Chondrocyte (in vitro differentiated cells): Measurements from ENCODE around the gene SFXN5. TPM values are rescaled to one million over a fixed set of nuclear protein-coding genes. Genes with fewer than 3 reads are reported as not detected.

Source experiments
- DNase-seq: peaks from one replicate; pipeline ENCODE4 v3.0.0; 2021; ENCODE audit warnings: mixed read lengths, low spot score
- H3K27ac Mint-ChIP-seq: one replicate; pipeline ENCODE4 v1.8.0; 2021; ENCODE audit warnings: mild to moderate bottlenecking, moderate library complexity, mixed read lengths; ENCODE audit not compliant: unreplicated experiment
- H3K27me3 Mint-ChIP-seq: 2 replicates; pipeline ENCODE4 v1.8.0; 2021; ENCODE audit warnings: low read depth, mixed read lengths
- H3K36me3 Mint-ChIP-seq: 2 replicates; pipeline ENCODE4 v1.8.0; 2021; ENCODE audit warnings: low read depth, mixed read lengths
- H3K4me1 Mint-ChIP-seq: 2 replicates; pipeline ENCODE4 v1.8.0; 2021; ENCODE audit warnings: low read depth, mild to moderate bottlenecking, mixed read lengths
- H3K4me3 Mint-ChIP-seq: one replicate; pipeline ENCODE4 v1.8.0; 2021; ENCODE audit warnings: mild to moderate bottlenecking, moderate library complexity, mixed read lengths; ENCODE audit not compliant: unreplicated experiment
- H3K9me3 Mint-ChIP-seq: 2 replicates; pipeline ENCODE4 v1.8.0; 2021; ENCODE audit warnings: low read depth, mixed read lengths
- CTCF ChIP-seq: fragments of 200-600 bp; sonication (generic); IDR thresholded peaks from 2 replicates; pipeline ENCODE4 v1.5.0; 2021; ENCODE audit warnings: antibody characterized with exemption, mild to moderate bottlenecking, moderate library complexity
- total RNA-seq: library from RNA; stranded (reverse); gene quantifications from 3 replicates; pipeline ENCODE4 v1.2.1, GENCODE V29; 2021

The SFXN5 gene
- total RNA-seq, 1 donor from 2014 or later, result 10.6 TPM

DNA sequence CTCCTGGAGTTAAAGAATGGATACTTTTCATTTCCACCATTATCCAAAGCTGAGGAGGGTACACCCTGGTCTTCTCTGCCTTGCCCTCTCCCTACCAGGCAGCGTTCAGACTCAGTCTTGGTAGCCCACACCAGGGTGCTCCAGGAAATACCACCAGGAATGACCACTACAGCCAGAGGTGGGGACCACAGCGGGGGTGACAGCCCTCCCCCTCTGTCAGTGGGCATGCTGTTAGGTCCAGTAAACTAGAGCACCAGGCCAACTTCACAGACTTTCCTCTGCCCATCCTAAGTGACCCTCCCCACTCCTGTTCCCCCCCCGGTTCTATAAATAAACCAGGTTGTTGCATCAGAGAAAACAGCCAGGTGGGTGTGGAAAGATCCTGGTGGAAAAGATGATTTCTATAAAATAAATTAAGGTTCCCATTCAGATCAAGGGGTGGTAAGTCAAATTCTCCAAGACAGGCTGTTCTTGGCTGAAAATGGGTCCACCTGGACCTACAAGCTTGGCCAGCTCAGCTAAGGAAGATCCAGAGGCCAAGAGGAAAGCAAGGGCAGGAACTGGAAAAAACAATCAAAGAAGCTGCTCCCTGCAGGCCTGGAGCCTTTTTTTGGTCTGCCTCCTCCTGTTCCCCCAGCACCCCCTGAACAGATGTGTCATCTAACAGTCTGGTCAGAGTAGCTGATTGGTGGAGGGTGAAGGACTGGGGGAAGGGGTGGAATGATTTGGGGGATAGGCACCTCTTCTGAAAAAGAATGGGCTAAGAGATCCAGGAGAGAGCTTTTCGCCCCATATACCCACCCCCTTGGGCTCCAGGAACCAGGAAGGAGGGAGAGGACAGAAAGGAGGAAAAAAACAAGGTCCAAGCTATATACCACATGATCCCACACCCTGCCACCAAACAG, 38.9 kb upstream of the SFXN5 start:
- no peak for TF ChIP-seq CTCF
- Mint-ChIP-seq H3K4me3 (peak overlapping the region; percentile 90), H3K4me1 (peaks cover 51% of the 10 kb centered on the region), H3K27ac (peak overlapping the region; percentile 96), H3K9me3 (no peaks in the 10 kb centered on the region), H3K36me3 (peaks cover under 1% of the 10 kb centered on the region), H3K27me3 (no peaks in the 10 kb centered on the region)
- no peak for DNase-seq

DNA sequence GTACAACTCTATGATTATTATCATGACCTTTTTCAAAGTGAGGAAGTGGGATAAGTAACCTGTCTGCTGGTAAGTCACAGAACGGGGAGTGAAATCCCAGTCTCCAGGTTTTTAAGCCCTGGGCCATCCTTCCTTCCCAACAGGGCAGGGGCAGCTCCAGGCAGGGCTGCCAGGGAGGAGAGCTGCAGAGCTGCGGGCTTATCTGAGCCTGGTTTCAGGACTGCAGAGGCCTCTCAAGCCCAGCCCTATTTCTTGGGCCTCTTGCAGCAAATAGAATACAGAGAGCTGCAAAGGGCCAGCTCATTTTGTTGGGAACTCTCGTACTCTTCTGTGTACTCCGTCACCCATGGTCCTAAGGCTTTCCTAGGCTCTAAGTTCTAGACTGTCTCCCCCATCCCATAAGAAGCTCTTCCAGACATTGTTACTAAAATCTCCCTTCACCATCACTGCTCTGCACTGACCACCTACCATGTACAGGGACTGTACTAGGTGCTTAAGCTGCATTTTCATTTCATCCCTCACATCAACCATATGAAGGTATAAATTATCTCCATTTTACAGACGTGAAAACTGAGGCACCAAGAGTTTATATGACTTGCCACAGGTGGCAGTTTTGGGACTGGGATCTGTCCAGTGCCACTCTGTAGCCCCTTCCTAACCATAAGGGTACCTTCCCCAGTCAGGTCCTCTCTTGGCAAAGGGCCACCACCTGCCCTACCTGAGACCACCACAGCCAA, 38.1 kb upstream of the SFXN5 start:
- H3K4me3 Mint-ChIP-seq, result no peak overlapping the region

DNA sequence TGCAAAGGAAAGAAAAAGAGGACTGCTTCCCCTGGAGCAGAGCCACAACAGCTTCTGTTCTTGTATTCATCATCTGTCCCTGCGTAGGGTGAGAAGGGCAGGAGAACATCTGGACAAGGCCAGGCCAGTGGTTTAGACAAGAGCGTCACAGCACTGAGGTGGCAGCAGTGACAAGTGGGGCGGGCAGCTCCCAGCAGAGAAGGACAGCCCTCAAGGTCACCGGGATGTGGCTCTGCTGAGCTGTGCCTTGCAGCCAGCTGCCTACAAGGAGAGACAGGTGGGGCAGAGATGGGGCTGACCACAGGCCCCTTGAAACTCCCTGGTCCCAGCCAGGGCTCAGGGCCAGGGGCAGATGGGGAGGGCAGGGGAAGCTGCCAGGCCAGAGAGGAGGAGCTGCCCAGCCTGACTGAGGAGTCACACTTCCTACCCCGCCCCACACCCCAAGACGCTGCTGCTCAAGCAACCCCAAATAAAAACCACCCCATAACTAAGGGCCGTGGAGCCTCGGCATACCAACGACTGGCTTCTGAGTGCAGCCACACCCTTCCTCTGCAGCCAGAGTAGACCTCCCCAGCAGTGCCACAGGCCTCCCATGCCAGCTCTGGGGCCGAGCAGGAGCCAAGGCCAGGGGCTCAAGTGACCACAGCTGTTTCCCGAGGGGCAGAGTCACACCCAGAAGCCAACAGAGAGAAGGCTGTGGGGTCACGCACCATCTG, 35.9 kb upstream of the SFXN5 start:
- DNase-seq, result no peak
- Mint-ChIP-seq H3K4me3 (no peak overlapping the region), H3K36me3 (peaks cover 1% of the 10 kb centered on the region), H3K27ac (peak overlapping the region; percentile 5), H3K27me3 (no peaks in the 10 kb centered on the region), H3K4me1 (peaks cover 66% of the 10 kb centered on the region), H3K9me3 (no peaks in the 10 kb centered on the region)
- TF ChIP-seq CTCF, result no peak

More for the DNA sequence above, 38.1 kb upstream of the SFXN5 start:
- DNase-seq, result no peak
- TF ChIP-seq CTCF, result no peak
- Mint-ChIP-seq H3K27ac (no peak overlapping the region), H3K36me3 (peaks cover 1% of the 10 kb centered on the region), H3K9me3 (no peaks in the 10 kb centered on the region), H3K4me1 (peaks cover 55% of the 10 kb centered on the region), H3K27me3 (no peaks in the 10 kb centered on the region)

GRCh38 chr2:73106791-73107190, 35.3 kb upstream of the SFXN5 start:
- no peak for DNase-seq
- Mint-ChIP-seq H3K36me3 (peaks cover 1% of the 10 kb centered on the region), H3K9me3 (no peaks in the 10 kb centered on the region), H3K27ac (no peak overlapping the region), H3K4me3 (no peak overlapping the region), H3K27me3 (no peaks in the 10 kb centered on the region), H3K4me1 (peaks cover 72% of the 10 kb centered on the region)
- TF ChIP-seq CTCF, result no peak

DNA sequence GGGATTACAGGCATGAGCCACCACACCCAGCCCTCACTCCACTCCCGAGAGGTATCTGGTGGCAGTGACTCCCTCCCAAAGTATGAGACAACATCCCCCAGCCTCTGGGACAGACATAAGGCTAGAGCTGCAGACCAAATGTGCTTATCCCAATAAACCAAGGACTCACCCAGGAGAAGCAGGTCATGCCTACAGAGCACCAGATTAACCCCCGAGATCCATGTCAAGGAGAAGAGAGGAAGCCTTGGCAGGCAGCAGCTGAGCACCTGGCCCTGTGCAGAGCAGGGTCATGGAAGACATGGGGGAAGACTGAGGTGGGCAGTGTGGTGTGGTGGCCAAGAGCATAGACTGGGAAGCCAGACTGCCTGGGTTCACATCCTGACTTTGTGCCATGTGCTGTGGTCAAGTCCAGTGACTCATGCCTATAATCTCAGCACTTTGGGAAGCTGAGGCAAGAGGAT, 34.0 kb upstream of the SFXN5 start:
- Mint-ChIP-seq H3K36me3 (peaks cover 1% of the 10 kb centered on the region), H3K9me3 (no peaks in the 10 kb centered on the region), H3K27me3 (no peaks in the 10 kb centered on the region), H3K4me1 (peaks cover 66% of the 10 kb centered on the region), H3K27ac (no peak overlapping the region), H3K4me3 (no peak overlapping the region)
- no peak for DNase-seq
- TF ChIP-seq CTCF, result no peak
